ENCODE data around the gene LAMTOR4. TPM values are rescaled to one million over a fixed set of nuclear protein-coding genes. Genes with fewer than 3 reads are reported as not detected.
A peak's percentile ranks its signal among the peaks of the same experiment; 100 is the strongest.

The LAMTOR4 gene
- total and polyA plus RNA-seq, 2 of the 13 experiments (the other 11 are each of a cell fraction or from before 2014, with no cell fraction given), result 115 to 118 TPM

- TF ChIP-seq SRSF4 (IDR thresholded peaks at IDR 0.05; ENCODE audit: low read depth, low read length, poor library complexity, severe bottlenecking) (no peak), ZNF362 (CRISPR knock-in tag; IDR thresholded peaks at IDR 0.05; ENCODE audit: borderline replicate concordance) (no peak), ZBTB10 (CRISPR knock-in tag; IDR thresholded peaks at IDR 0.05; ENCODE audit: borderline replicate concordance) (0 out of 2 replicates have a peak, but pooled peaks have one; percentile 31), MTF2 (CRISPR knock-in tag; IDR thresholded peaks at IDR 0.05; ENCODE audit: borderline replicate concordance) (no peak; the same call in 1 of the 2 replicates), DZIP1 (CRISPR knock-in tag; IDR thresholded peaks at IDR 0.05) (peak; percentile 58; the same call in 1 of the 2 replicates), ZNF282 (IDR thresholded peaks at IDR 0.05; ENCODE audit: partially characterized antibody) (no peak), SALL1 (CRISPR knock-in tag; IDR thresholded peaks at IDR 0.05) (peak; percentile 65), TBL1XR1 (IDR thresholded peaks at IDR 0.05; ENCODE audit: borderline replicate concordance, low read length, partially characterized antibody) (peak; percentile 42), ASH2L (IDR thresholded peaks at IDR 0.05; ENCODE audit: insufficient read length, low read depth, low read length) (peak; percentile 84), NFYB (CRISPR knock-in tag; IDR thresholded peaks at IDR 0.05) (peak; percentile 65), TCF7L2 (IDR thresholded peaks at IDR 0.05; ENCODE audit: low read depth, low read length) (no peak), AGO1 (IDR thresholded peaks at IDR 0.05; ENCODE audit: low read depth, low read length, poor library complexity, severe bottlenecking) (peak; percentile 76), TMF1 (CRISPR knock-in tag; IDR thresholded peaks at IDR 0.05; ENCODE audit: low read depth) (no peak), ZNF383 (CRISPR knock-in tag; IDR thresholded peaks at IDR 0.05; ENCODE audit: borderline replicate concordance) (no peak), PAXIP1 (CRISPR knock-in tag; conservative IDR thresholded peaks at IDR 0.05) (no peak), HHEX (CRISPR knock-in tag; IDR thresholded peaks at IDR 0.05) (no peak)
These were observed 29.4 kb upstream of the LAMTOR4 start, which contains the start of the genes CNPY4 and TAF6 (continued) for GRCh38 chr7:100119072-100119969.
